ENCODE data around the gene MBNL3. TPM values are rescaled to one million over a fixed set of nuclear protein-coding genes. Genes with fewer than 3 reads are reported as not detected.
A peak's percentile ranks its signal among the peaks of the same experiment; 100 is the strongest.

MBNL3 gene, protein sequence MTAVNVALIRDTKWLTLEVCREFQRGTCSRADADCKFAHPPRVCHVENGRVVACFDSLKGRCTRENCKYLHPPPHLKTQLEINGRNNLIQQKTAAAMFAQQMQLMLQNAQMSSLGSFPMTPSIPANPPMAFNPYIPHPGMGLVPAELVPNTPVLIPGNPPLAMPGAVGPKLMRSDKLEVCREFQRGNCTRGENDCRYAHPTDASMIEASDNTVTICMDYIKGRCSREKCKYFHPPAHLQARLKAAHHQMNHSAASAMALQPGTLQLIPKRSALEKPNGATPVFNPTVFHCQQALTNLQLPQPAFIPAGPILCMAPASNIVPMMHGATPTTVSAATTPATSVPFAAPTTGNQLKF
- 24.0 TPM for polyA plus RNA-seq (2013)

DNA sequence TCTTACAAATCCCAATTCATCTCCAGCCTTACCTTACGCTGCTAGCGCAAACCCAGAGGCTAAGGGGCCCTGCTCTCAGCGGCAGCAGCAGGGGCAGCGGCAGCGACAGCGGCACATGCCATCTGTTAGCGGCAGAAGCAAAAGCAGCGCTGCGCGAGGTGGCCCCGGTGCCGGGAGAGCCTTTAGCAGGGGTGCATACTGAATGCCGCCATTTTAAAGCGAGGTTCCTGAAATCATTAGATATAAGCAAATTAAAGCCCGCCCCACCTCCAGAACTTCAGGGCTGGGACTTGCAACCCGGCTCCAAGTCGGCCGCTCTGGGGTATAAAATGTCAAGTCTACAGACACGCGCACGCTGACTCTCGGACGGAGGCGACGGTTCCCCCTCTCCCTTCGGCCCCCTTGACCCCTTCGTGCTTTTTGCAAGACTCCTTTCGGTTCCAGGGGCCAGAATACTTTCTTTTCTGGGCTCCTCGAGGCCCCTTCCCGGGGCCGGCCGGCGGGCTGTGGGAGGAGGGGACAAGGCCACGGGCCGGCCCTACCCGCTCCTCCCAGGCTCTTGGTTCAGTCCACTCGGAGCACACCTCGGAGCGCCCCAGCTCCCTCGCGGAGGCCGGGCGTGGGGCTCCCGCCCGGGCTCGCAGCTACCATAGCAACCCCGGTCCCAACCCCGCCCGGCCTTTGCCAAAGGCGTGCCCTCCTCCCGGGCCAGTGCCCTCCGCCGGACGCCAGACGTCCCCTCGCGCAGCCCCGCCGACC is at the start of gene MBNL3:
MBNL3 (minus strand) TSS at position 220 of the 759 bp plus-strand sequence. CDS start 49,427 bp downstream, outside the sequence.
- 39% methylated on average over 56 of the region's 59 CpGs for WGBS (ENCODE audit: insufficient coverage)
- ChIA-PET CTCF (interaction anchor here (1.0 to 1.6 kb wide), 2 partner anchors 10 to 270 kb away, joined by 3 read pairs; partner anchors contain the start of gene RAP2C), POLR2A (no interaction called here)
- Histone ChIP-seq H3K36me3 (ENCODE audit: control insufficient read depth in 4 of 4, insufficient read depth in 4 of 4, low read length in 3 of 4) (no peaks in the 10 kb centered on the region), H3K4me3 (ENCODE audit: control insufficient read depth in 1 of 7, extremely low read depth in 1 of 7, insufficient read depth in 4 of 7, low read depth in 2 of 7, low read length in 6 of 7) (peak within 1 kb of the TSS; percentile 33 to 88 (median 68)), H3K9me3 (ENCODE audit: control extremely low read depth in 1 of 5, control insufficient read depth in 4 of 5, insufficient read depth in 2 of 5, low read depth in 1 of 5, low read length in 4 of 5) (peaks cover 0 to 3% (median 0%) of the 10 kb centered on the region in 5 experiments), H3K27ac (ENCODE audit: insufficient read depth in 1 of 2, low read depth in 1 of 2, low read length in 2 of 2, poor library complexity in 1 of 2, severe bottlenecking in 2 of 2) (peak within 1 kb of the TSS; percentile 80 to 84), H3K4me1 (ENCODE audit: control extremely low read depth in 1 of 4, control insufficient read depth in 4 of 4, insufficient read depth in 4 of 4, low read length in 3 of 4) (peaks cover 8 to 46% (median 27%) of the 10 kb centered on the region in 4 experiments), H3K27me3 (replicated peaks in 2 of 5; ENCODE audit: control insufficient read depth in 4 of 5, insufficient read depth in 5 of 5, low read length in 4 of 5) (peaks cover 0 to 2% (median 0%) of the 10 kb centered on the region in 5 experiments)
- peak; percentile 81 to 93 (median 90) for DNase-seq

DNA sequence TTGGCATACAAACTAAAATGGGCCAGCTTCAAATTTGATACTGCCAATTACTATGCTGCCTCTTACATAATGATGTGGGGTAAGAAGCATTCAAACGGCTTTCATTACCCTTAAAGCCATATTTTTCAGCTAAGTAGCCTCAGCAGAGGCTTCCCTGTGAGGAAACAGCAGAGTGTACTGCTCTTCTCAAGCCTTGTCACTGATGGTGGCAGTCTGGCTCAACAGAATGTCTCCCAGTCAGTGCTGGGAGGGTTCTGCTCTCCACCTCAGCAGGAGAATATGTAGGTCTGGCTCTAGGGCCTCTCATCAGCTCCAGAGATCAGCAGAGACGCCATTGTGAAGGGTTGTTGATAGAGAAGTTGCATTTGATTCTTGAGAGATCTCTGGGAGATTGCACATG is 44.6 kb upstream of the MBNL3 start:
- H3K9me3 ChIP-seq (ENCODE audit: control extremely low read depth in 1 of 5, control insufficient read depth in 4 of 5, insufficient read depth in 2 of 5, low read depth in 1 of 5, low read length in 4 of 5), result no peaks in the 10 kb centered on the region
- 83% methylated on average over 2 of the region's 2 CpGs for WGBS (ENCODE audit: insufficient coverage)
- CTCF ChIA-PET, result no interaction called here

DNA sequence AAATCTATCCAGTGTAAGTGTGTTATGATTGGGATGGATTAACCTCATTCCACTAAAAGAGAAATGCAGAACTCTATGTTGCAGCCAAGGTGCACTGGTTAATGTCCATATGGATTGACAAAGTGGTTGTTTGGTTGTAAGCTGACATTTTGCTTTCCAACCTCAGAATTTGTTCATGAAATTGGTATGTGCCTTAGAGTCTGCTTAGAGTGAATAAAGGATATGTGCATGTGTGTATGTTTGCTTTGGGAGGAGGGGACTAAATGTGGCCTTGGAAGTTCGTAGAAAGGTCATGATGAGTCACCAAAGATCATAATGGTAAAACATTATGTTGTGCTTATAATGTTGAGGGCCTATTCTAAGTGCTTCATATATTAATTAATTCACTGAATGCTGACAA is 44.1 kb upstream of the MBNL3 start:
- WGBS (ENCODE audit: insufficient coverage), result 60% methylated on average over 1 of the region's 1 CpG
- Histone ChIP-seq H3K4me1 (ENCODE audit: control extremely low read depth in 1 of 4, control insufficient read depth in 4 of 4, insufficient read depth in 4 of 4, low read length in 3 of 4) (no peaks in the 10 kb centered on the region), H3K4me3 (ENCODE audit: control insufficient read depth in 1 of 7, extremely low read depth in 1 of 7, insufficient read depth in 4 of 7, low read depth in 2 of 7, low read length in 6 of 7) (no peak overlapping the region), H3K9me3 (ENCODE audit: control extremely low read depth in 1 of 5, control insufficient read depth in 4 of 5, insufficient read depth in 2 of 5, low read depth in 1 of 5, low read length in 4 of 5) (no peaks in the 10 kb centered on the region), H3K36me3 (ENCODE audit: control insufficient read depth in 4 of 4, insufficient read depth in 4 of 4, low read length in 3 of 4) (no peaks in the 10 kb centered on the region), H3K27ac (ENCODE audit: insufficient read depth in 1 of 2, low read depth in 1 of 2, low read length in 2 of 2, poor library complexity in 1 of 2, severe bottlenecking in 2 of 2) (no peak overlapping the region), H3K27me3 (replicated peaks in 2 of 5; ENCODE audit: control insufficient read depth in 4 of 5, insufficient read depth in 5 of 5, low read length in 4 of 5) (no peaks in the 10 kb centered on the region)
- DNase-seq, result no peak
- CTCF ChIA-PET, result no interaction called here
- POLR2A ChIA-PET, result no interaction called here

More for the DNA sequence above, 44.6 kb upstream of the MBNL3 start:
- Histone ChIP-seq H3K27me3 (replicated peaks in 2 of 5; ENCODE audit: control insufficient read depth in 4 of 5, insufficient read depth in 5 of 5, low read length in 4 of 5) (no peaks in the 10 kb centered on the region), H3K36me3 (ENCODE audit: control insufficient read depth in 4 of 4, insufficient read depth in 4 of 4, low read length in 3 of 4) (no peaks in the 10 kb centered on the region), H3K27ac (ENCODE audit: insufficient read depth in 1 of 2, low read depth in 1 of 2, low read length in 2 of 2, poor library complexity in 1 of 2, severe bottlenecking in 2 of 2) (no peak overlapping the region), H3K4me3 (ENCODE audit: control insufficient read depth in 1 of 7, extremely low read depth in 1 of 7, insufficient read depth in 4 of 7, low read depth in 2 of 7, low read length in 6 of 7) (no peak overlapping the region), H3K4me1 (ENCODE audit: control extremely low read depth in 1 of 4, control insufficient read depth in 4 of 4, insufficient read depth in 4 of 4, low read length in 3 of 4) (no peaks in the 10 kb centered on the region)
- DNase-seq, result no peak
- POLR2A ChIA-PET, result no interaction called here

DNA sequence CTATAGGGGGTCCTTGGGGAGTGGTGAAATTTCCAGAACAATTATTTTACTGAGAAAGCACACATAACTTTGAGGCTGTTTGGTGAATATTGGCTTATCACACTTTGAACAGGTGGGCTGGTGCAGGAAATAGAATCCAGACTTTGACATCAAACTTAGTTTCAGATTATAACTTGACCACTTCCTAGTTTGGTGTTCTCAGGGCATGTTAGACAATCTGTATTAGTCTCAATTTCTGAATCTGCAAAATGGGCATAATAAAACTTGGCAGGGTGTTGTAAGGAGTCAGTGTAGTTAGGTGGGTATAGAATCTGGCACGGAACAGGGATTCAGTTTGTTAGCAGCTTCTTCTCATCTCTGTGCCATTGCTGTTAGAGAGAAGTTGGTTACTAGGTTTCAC is 43.3 kb upstream of the MBNL3 start:
- Histone ChIP-seq H3K27ac (ENCODE audit: insufficient read depth in 1 of 2, low read depth in 1 of 2, low read length in 2 of 2, poor library complexity in 1 of 2, severe bottlenecking in 2 of 2) (no peak overlapping the region), H3K4me3 (ENCODE audit: control insufficient read depth in 1 of 7, extremely low read depth in 1 of 7, insufficient read depth in 4 of 7, low read depth in 2 of 7, low read length in 6 of 7) (no peak overlapping the region), H3K27me3 (replicated peaks in 2 of 5; ENCODE audit: control insufficient read depth in 4 of 5, insufficient read depth in 5 of 5, low read length in 4 of 5) (no peaks in the 10 kb centered on the region), H3K4me1 (ENCODE audit: control extremely low read depth in 1 of 4, control insufficient read depth in 4 of 4, insufficient read depth in 4 of 4, low read length in 3 of 4) (no peaks in the 10 kb centered on the region), H3K36me3 (ENCODE audit: control insufficient read depth in 4 of 4, insufficient read depth in 4 of 4, low read length in 3 of 4) (no peaks in the 10 kb centered on the region), H3K9me3 (ENCODE audit: control extremely low read depth in 1 of 5, control insufficient read depth in 4 of 5, insufficient read depth in 2 of 5, low read depth in 1 of 5, low read length in 4 of 5) (no peaks in the 10 kb centered on the region)
- ChIA-PET CTCF (no interaction called here), POLR2A (no interaction called here)
- peak in 1 of 3 donors; percentile 1 for DNase-seq
- no CpG with 5 or more reads among the region's 1 CpG for WGBS (ENCODE audit: insufficient coverage)

DNA sequence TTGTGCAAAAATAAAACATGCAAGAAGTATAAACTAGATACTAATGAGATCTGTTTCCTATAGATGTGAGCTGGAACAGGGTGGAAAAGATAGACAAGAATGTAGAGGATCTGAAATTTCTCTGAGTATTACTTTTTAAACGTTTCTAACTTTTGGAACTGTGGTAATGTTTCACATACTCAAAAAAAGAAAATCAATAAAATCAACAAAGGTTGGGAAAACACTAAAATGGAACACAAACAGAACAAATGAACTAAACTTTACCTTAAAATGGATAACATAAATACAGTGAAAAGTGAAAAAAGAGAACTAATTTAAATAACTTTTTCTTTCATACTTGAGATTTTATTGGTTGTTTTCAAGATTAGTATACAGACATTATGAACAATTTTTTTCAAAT is 32.0 kb upstream of the MBNL3 start:
- Histone ChIP-seq H3K9me3 (ENCODE audit: control extremely low read depth in 1 of 5, control insufficient read depth in 4 of 5, insufficient read depth in 2 of 5, low read depth in 1 of 5, low read length in 4 of 5) (no peaks in the 10 kb centered on the region), H3K4me1 (ENCODE audit: control extremely low read depth in 1 of 4, control insufficient read depth in 4 of 4, insufficient read depth in 4 of 4, low read length in 3 of 4) (no peaks in the 10 kb centered on the region), H3K4me3 (ENCODE audit: control insufficient read depth in 1 of 7, extremely low read depth in 1 of 7, insufficient read depth in 4 of 7, low read depth in 2 of 7, low read length in 6 of 7) (no peak overlapping the region), H3K36me3 (ENCODE audit: control insufficient read depth in 4 of 4, insufficient read depth in 4 of 4, low read length in 3 of 4) (no peaks in the 10 kb centered on the region), H3K27me3 (replicated peaks in 2 of 5; ENCODE audit: control insufficient read depth in 4 of 5, insufficient read depth in 5 of 5, low read length in 4 of 5) (peaks cover 0 to 4% (median 0%) of the 10 kb centered on the region in 5 experiments), H3K27ac (ENCODE audit: insufficient read depth in 1 of 2, low read depth in 1 of 2, low read length in 2 of 2, poor library complexity in 1 of 2, severe bottlenecking in 2 of 2) (no peak overlapping the region)
- ChIA-PET POLR2A (no interaction called here), CTCF (no interaction called here)
- DNase-seq, result no peak
- WGBS (ENCODE audit: insufficient coverage), result no CpG with 5 or more reads among the region's 1 CpG

DNA sequence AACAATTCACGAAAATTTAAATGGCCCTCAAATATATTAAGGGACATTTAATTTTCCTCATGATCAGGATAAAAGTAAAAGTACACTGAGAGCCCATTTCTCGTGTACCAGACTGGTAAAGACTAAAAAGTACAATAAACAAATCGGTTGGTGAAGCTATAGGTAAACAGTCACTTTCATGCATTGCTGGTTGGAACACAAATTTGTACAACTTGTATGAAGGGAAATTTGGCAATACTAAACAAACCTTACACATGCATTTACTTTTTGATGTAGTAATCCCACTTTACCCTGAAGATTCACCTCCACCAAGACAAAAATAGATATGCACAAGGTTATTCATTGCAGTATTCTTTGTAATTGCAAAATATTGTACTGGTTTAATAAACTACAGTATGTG is 31.4 kb upstream of the MBNL3 start:
- H3K4me3 ChIP-seq (ENCODE audit: control insufficient read depth in 1 of 7, extremely low read depth in 1 of 7, insufficient read depth in 4 of 7, low read depth in 2 of 7, low read length in 6 of 7), result no peak overlapping the region
- DNase-seq, result no peak
- H3K4me1 ChIP-seq (ENCODE audit: control extremely low read depth in 1 of 4, control insufficient read depth in 4 of 4, insufficient read depth in 4 of 4, low read length in 3 of 4), result no peaks in the 10 kb centered on the region
- H3K36me3 ChIP-seq (ENCODE audit: control insufficient read depth in 4 of 4, insufficient read depth in 4 of 4, low read length in 3 of 4), result no peaks in the 10 kb centered on the region
- no peaks in the 10 kb centered on the region for H3K9me3 ChIP-seq (ENCODE audit: control extremely low read depth in 1 of 5, control insufficient read depth in 4 of 5, insufficient read depth in 2 of 5, low read depth in 1 of 5, low read length in 4 of 5)
- H3K27ac ChIP-seq (ENCODE audit: insufficient read depth in 1 of 2, low read depth in 1 of 2, low read length in 2 of 2, poor library complexity in 1 of 2, severe bottlenecking in 2 of 2), result no peak overlapping the region
- ChIA-PET CTCF (no interaction called here), POLR2A (no interaction called here)
- H3K27me3 ChIP-seq (replicated peaks in 2 of 5; ENCODE audit: control insufficient read depth in 4 of 5, insufficient read depth in 5 of 5, low read length in 4 of 5), result peaks cover 0 to 4% (median 0%) of the 10 kb centered on the region in 5 experiments
- WGBS (ENCODE audit: insufficient coverage), result 88% methylated on average over 2 of the region's 3 CpGs

DNA sequence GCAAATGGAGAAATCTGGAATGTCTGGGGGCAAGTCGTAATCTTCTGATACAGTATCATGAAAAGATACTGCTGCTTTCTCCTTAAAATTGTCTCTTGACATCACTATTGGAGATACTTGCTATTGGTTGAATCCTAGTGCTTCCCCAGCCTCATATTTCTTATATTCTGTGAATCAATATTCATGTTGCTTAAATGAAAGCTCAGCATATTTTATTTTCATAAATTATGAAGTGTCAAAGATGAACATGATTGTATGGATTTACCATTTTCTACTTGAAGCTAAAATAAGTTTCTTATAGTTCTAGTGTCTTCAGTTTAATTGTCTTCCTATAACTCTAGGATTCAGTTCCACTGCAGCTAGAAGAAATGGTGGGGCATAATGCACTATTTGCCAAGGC is 29.6 kb upstream of the MBNL3 start:
- WGBS (ENCODE audit: insufficient coverage), result 83% methylated on average over 1 of the region's 1 CpG
- Histone ChIP-seq H3K36me3 (ENCODE audit: control insufficient read depth in 4 of 4, insufficient read depth in 4 of 4, low read length in 3 of 4) (no peaks in the 10 kb centered on the region), H3K27ac (ENCODE audit: insufficient read depth in 1 of 2, low read depth in 1 of 2, low read length in 2 of 2, poor library complexity in 1 of 2, severe bottlenecking in 2 of 2) (no peak overlapping the region), H3K9me3 (ENCODE audit: control extremely low read depth in 1 of 5, control insufficient read depth in 4 of 5, insufficient read depth in 2 of 5, low read depth in 1 of 5, low read length in 4 of 5) (no peaks in the 10 kb centered on the region), H3K27me3 (replicated peaks in 2 of 5; ENCODE audit: control insufficient read depth in 4 of 5, insufficient read depth in 5 of 5, low read length in 4 of 5) (peaks cover 0 to 4% (median 0%) of the 10 kb centered on the region in 5 experiments), H3K4me1 (ENCODE audit: control extremely low read depth in 1 of 4, control insufficient read depth in 4 of 4, insufficient read depth in 4 of 4, low read length in 3 of 4) (no peaks in the 10 kb centered on the region), H3K4me3 (ENCODE audit: control insufficient read depth in 1 of 7, extremely low read depth in 1 of 7, insufficient read depth in 4 of 7, low read depth in 2 of 7, low read length in 6 of 7) (no peak overlapping the region)
- no peak for DNase-seq
- ChIA-PET POLR2A (no interaction called here), CTCF (no interaction called here)
